ENCODE data around the gene OSBPL2.

OSBPL2 gene

GRCh38 chr20:62198496-62198895 lies 39.8 kb upstream of the OSBPL2 start:
- no peak for TF ChIP-seq TAF1 (IDR thresholded peaks at IDR 0.05; ENCODE audit: borderline replicate concordance, low read depth, low read length)
- no peak for TF ChIP-seq POLR2AphosphoS5 (IDR thresholded peaks at IDR 0.05; ENCODE audit: low read depth, low read length)
- TF ChIP-seq POLR2A (IDR thresholded peaks at IDR 0.05; ENCODE audit: low read depth, low read length), result no peak
- FAIRE-seq (no peak), DNase-seq (ENCODE audit: insufficient read length) (no peak)

GRCh38 chr20:62198931-62199330 lies 39.4 kb upstream of the OSBPL2 start:
- TF ChIP-seq POLR2AphosphoS5 (IDR thresholded peaks at IDR 0.05; ENCODE audit: low read depth, low read length) (no peak), TAF1 (IDR thresholded peaks at IDR 0.05; ENCODE audit: borderline replicate concordance, low read depth, low read length) (no peak), POLR2A (IDR thresholded peaks at IDR 0.05; ENCODE audit: low read depth, low read length) (no peak)
- no peak for FAIRE-seq
- no peak for DNase-seq (ENCODE audit: insufficient read length)

GRCh38 chr20:62200491-62201172 lies 37.7 kb upstream of the OSBPL2 start:
- TF ChIP-seq TAF1 (IDR thresholded peaks at IDR 0.05; ENCODE audit: borderline replicate concordance, low read depth, low read length) (no peak), POLR2AphosphoS5 (IDR thresholded peaks at IDR 0.05; ENCODE audit: low read depth, low read length) (no peak), POLR2A (IDR thresholded peaks at IDR 0.05; ENCODE audit: low read depth, low read length) (no peak)
- DNase-seq (ENCODE audit: insufficient read length), result no peak
- FAIRE-seq, result no peak

- no peak for TF ChIP-seq POLR2A (IDR thresholded peaks at IDR 0.05; ENCODE audit: low read depth, low read length)
- no peak for TF ChIP-seq TAF1 (IDR thresholded peaks at IDR 0.05; ENCODE audit: borderline replicate concordance, low read depth, low read length)
- TF ChIP-seq POLR2AphosphoS5 (IDR thresholded peaks at IDR 0.05; ENCODE audit: low read depth, low read length), result no peak
- DNase-seq (ENCODE audit: insufficient read length), result peak; percentile 70
- FAIRE-seq, result peak; percentile 56
Measured at GRCh38 chr20:62201173-62202082, 36.9 kb upstream of the OSBPL2 start.

GRCh38 chr20:62202083-62202395 lies 36.3 kb upstream of the OSBPL2 start:
- no peak for DNase-seq (ENCODE audit: insufficient read length)
- FAIRE-seq, result no peak
- TF ChIP-seq TAF1 (IDR thresholded peaks at IDR 0.05; ENCODE audit: borderline replicate concordance, low read depth, low read length) (no peak), POLR2AphosphoS5 (IDR thresholded peaks at IDR 0.05; ENCODE audit: low read depth, low read length) (no peak), POLR2A (IDR thresholded peaks at IDR 0.05; ENCODE audit: low read depth, low read length) (no peak)

GRCh38 chr20:62202676-62203377 lies 35.5 kb upstream of the OSBPL2 start:
- FAIRE-seq, result no peak
- TF ChIP-seq POLR2A (IDR thresholded peaks at IDR 0.05; ENCODE audit: low read depth, low read length) (no peak), POLR2AphosphoS5 (IDR thresholded peaks at IDR 0.05; ENCODE audit: low read depth, low read length) (no peak), TAF1 (IDR thresholded peaks at IDR 0.05; ENCODE audit: borderline replicate concordance, low read depth, low read length) (no peak)
- DNase-seq (ENCODE audit: insufficient read length), result no peak

- TF ChIP-seq TAF1 (IDR thresholded peaks at IDR 0.05; ENCODE audit: borderline replicate concordance, low read depth, low read length) (no peak), POLR2A (IDR thresholded peaks at IDR 0.05; ENCODE audit: low read depth, low read length) (no peak), POLR2AphosphoS5 (IDR thresholded peaks at IDR 0.05; ENCODE audit: low read depth, low read length) (no peak)
- FAIRE-seq, result no peak
- DNase-seq (ENCODE audit: insufficient read length), result no peak
Measured at GRCh38 chr20:62203378-62204030, 34.8 kb upstream of the OSBPL2 start.

GRCh38 chr20:62205618-62206387 lies 32.5 kb upstream of the OSBPL2 start:
- FAIRE-seq, result no peak
- TF ChIP-seq POLR2A (IDR thresholded peaks at IDR 0.05; ENCODE audit: low read depth, low read length) (no peak), POLR2AphosphoS5 (IDR thresholded peaks at IDR 0.05; ENCODE audit: low read depth, low read length) (no peak), TAF1 (IDR thresholded peaks at IDR 0.05; ENCODE audit: borderline replicate concordance, low read depth, low read length) (no peak)
- DNase-seq (ENCODE audit: insufficient read length), result no peak

GRCh38 chr20:62206388-62206775 lies 31.9 kb upstream of the OSBPL2 start:
- DNase-seq (ENCODE audit: insufficient read length), result no peak
- no peak for FAIRE-seq

GRCh38 chr20:62208061-62208794 lies 30.1 kb upstream of the OSBPL2 start:
- FAIRE-seq (no peak), DNase-seq (ENCODE audit: insufficient read length) (no peak)
- TF ChIP-seq POLR2A (IDR thresholded peaks at IDR 0.05; ENCODE audit: low read depth, low read length), result no peak
- no peak for TF ChIP-seq POLR2AphosphoS5 (IDR thresholded peaks at IDR 0.05; ENCODE audit: low read depth, low read length)
- no peak for TF ChIP-seq TAF1 (IDR thresholded peaks at IDR 0.05; ENCODE audit: borderline replicate concordance, low read depth, low read length)

More at GRCh38 chr20:62206388-62206775, 31.9 kb upstream of the OSBPL2 start:
- no peak for TF ChIP-seq TAF1 (IDR thresholded peaks at IDR 0.05; ENCODE audit: borderline replicate concordance, low read depth, low read length)
- TF ChIP-seq POLR2A (IDR thresholded peaks at IDR 0.05; ENCODE audit: low read depth, low read length), result no peak
- TF ChIP-seq POLR2AphosphoS5 (IDR thresholded peaks at IDR 0.05; ENCODE audit: low read depth, low read length), result no peak
